Suppressor macrophage (primary cell): ENCODE results near the gene TXNRD3.
A peak's percentile ranks its signal among the peaks of the same experiment; 100 is the strongest.
"Not testable (repeated sequence)": the region's sequence is repeated elsewhere in the genome, so short reads cannot be mapped to it uniquely, and the experiment has no call there.

Experiments used
- DNase-seq, 4 experiments: peaks; one replicate each; pipeline ENCODE4 v3.0.0-alpha.2; 2020 to 2022

Gene TXNRD3

DNA sequence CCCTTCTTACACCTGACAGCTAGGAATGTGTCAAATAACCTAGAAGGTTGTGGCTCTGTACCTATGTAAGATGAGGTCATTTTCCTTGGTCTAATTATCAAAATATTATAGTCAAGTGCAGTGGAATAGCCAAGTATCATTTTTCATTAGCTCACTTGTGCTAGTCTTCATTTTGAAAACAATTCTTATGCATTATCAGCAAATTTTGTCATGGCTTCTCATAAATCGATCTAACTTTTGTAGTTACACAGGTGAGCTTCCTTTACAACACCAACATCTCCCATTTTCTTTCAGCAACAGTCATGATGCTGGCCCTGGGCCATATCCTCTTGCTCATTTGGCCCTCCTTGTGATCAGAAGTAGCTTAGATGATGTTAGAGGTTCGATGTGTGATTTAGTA is 10.3 kb downstream of the TXNRD3 start:
- DNase-seq: no peak

DNA sequence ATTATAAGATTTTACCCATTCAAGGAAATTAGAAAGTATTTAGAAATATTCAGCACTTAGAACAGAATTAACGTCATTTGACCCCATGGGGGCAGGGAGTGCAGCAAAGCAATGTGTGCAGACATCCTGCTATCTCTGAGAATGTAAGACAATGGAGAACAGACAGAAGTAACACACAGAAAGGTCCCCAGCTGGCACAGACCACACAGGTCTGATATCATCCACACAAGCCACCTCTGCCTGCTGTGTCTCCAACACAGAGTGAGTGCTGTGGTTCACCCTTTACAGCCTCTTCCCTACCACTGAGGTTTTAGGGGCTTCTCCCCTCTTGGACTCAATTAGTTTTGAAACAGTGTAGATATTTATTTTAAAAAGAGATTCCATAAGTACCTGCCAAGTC is 16.1 kb downstream of the TXNRD3 start:
- no peak for DNase-seq

DNA sequence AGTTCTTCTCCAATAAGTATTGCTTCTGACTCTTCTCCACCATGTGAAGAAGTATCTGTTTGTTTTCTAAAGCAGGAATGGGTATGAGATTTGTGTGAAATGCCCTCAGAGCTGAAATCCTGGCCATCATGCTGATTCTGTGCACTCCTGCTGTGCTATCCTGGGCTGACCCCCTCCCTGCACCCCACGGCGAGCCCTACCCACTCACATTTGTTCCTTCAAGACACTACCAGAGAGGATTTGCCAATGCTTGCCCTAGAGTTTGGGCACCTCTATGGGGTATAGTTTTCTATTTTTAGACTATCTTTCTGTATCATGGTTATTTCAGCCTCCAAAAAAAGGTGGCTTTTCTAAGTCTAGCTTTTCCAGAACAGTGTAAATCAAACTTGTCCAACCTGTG is 18.5 kb downstream of the TXNRD3 start:
- no peak for DNase-seq

DNA sequence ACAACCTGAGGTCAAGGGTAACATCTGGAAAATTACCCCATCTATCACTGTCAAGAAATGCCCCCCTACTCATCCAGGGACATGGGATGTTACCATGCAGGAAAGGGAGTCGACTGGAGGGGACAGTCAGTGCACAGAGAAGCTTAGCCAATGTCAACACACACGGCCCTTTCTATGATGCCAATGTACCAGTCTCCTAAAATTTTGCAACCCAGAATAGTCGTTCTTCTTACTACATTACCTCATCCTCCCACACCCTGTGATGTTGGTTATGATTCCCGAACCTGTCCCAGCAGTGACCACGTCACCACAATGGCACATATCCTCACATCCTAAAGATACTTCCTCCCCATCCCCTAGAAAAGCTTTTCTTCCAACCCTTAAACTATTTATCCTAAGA is 20.1 kb downstream of the TXNRD3 start:
- no peak for DNase-seq

DNA sequence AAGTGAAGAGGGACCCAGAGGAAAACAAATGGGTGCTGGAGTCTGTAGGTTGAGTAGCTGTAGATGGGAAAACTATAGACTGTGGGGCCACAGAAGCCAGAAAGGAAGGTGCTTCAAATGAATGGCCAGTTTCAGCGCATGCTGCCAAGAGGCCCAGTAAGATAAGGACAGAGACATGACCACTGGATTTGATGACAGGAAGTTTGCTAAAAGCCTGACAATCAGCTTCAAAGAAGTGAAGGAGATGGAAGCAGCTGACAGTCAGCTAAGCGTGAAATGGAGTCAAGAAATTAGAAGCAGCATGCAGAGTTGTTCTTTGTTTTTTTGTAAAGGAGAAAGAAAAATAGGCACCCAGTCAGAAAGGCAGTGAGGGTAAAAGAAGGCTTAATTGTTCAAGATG is 24.9 kb downstream of the TXNRD3 start:
- DNase-seq: no peak

DNA sequence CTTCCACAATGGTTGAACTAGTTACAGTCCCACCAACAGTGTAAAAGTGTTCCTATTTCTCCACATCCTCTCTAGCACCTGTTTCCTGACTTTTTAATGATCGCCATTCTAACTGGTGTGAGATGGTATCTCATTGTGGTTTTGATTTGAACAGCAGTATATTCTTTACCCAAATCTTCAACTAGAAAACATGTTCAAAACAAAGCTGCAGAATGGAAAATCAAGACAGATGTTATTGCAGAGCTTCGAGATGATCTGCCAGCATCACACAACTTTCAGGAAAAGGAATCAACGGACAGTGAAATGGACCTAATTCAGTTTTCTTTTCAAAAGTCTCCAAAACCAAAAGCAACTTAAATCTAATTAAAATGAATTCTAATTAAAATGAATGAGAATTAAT is 29.2 kb downstream of the TXNRD3 start:
- not testable (repeated sequence) for DNase-seq

DNA sequence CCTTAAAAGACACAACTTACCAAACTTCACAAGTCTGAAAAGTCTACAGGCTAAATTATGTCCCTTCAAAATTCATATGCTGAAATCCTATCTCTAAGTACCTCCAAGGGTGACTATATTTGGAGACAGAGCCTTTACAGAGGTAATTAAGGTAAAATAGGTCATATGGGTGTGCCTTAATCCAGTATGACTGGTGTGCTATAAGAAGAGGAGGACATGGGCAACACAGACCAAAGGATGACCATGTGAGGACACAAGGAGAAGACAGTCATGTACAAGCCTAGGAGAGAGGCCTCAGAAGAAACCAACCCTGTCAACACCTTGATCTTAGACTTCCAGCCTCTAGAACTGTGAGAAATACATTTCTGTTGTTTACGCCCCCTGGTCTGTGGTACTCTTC is 32.2 kb downstream of the TXNRD3 start:
- DNase-seq: no peak

DNA sequence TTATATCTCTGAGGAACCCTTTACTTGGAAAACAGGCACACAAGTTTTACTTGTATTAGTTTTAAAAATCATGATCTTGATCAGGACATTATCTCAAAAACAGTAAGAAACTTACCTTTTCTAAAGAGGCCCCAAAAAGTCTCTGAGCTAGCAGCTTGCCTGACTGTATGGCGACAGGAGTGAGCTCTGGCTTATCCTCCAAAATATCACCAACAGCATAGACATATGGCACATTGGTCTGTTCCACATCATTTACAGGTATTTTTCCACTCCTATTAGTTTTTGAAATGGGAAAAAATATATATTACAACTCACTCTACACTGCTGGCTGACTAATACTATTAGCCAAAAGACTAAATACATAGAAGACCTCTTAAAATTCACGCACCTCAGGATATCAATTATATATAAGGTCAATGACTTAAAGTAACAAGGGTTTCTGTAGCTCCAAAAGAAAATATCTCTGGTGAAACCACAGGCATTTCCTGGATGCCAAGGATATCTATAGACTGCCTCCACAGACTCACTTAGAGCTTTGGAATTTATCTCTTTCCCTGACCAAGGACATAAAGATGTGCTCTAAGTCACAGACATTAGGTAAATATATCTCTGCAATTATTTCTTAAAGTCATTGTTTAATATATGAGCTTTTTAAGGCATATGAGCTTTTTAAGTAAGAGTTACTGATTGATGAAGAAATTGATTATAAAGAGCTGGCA is 33.1 kb downstream of the TXNRD3 start:
- no peak for DNase-seq

DNA sequence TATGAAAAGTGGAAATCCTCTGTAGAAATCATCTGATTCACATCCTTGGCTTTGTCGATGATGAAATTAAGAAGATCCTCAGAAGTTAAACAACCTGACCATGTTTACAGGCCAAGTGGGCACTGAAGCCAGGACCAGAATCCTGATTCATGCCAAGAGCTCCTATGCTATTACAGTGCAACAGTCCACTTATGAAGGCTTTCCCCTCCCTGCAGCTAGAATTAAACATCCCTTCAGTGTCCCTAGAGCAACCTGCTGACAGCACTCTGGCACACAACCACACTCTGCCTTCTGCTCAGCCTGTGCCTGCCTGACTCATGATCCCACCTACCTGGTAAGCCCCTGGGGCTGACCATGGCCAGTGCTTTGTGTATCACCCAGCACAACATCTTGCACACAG is 33.8 kb downstream of the TXNRD3 start:
- DNase-seq: peak; percentile 15 to 44 (median 32)

DNA sequence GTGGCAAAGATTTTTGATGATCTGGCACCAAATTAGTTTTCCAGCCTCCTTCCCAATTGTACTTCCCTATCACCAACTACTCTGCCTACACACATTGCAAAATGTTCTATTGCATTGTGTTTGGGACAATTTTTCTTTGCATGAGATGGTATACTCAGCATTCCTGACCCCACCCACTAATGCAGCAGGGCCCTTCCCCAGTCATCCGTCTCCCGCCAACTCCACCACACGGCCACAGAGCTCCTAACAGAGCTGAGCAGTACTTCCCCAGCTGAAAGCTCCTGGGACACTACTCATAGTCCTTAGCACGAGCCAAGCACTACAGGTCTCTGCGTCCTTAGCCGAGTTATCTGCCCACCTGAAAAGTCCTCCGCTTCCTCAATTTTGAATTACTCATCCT is 34.2 kb downstream of the TXNRD3 start:
- DNase-seq: peak; percentile 68 to 88 (median 86)

DNA sequence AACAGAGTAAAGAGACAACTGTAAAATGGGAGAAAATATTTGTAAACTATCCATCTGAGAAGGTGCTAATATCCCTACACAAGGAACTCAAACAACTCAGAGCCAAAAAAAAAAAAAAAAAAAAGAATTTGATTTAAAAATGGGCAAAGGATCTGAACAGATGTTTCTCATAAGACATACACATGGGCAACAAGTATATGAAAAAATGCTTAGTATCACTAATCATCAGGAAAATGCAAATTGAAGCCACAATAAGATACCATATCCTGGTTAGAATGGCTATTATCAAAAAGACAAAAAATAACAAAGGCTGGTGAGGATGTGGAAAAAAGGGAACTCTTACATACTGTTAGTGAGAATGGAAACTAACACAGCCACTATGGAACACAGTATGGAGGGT is 36.2 kb downstream of the TXNRD3 start:
- DNase-seq: no peak

DNA sequence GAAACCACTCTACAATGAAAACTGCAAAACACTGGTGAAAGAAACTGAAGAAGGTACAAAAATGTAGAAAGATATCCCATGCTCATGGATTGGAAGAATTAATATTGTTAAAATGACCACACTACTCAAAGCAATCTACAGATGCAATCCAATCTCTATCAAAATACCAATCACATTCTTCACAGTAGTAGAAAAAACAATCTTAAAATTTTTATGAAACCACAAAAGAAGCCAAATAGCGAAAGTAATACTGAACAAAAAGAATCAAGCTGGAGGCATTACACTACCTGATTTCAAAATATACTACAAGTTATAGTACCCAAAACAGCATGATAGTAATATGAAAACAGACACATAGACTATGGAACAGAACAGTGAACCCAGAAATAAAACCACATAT is 36.9 kb downstream of the TXNRD3 start:
- DNase-seq: no peak

DNA sequence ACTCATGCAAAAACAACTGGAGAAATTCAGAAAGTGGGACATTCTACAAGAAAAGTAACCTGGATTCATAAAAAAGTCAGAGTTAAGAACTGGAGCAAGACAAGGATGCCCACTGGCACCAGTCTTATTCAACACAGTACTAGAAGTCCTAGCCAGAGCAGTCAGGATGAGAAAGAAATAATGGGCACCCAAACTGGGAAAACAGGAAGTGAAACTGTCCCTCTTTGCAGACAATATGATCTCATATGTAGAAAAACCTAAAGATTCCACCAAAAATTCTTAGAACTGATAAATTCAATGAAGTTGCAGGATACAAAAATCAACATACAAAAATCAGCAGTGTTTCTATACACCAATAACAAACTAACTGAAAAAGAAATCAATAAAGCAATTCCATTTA is 37.4 kb downstream of the TXNRD3 start:
- peak; percentile 50 to 79 (median 66) for DNase-seq

DNA sequence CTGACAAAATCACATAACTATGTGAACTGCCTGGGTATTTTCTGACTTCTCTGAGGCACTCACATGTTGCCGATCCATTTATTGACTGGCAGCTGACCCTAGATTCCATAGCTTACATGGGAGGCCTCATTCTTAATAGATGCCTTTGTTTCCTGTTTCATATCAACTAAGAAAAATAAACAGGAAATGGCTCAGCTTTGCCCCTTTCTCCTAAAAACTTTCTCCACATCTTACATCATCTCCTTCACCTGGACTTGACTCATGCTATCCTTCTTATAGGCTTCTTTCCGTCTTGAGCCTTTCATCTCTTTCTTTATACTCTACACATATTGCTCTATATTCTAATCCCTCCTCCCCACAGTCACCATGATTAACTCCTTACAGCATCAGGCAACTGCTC is 38.0 kb downstream of the TXNRD3 start:
- no peak for DNase-seq

DNA sequence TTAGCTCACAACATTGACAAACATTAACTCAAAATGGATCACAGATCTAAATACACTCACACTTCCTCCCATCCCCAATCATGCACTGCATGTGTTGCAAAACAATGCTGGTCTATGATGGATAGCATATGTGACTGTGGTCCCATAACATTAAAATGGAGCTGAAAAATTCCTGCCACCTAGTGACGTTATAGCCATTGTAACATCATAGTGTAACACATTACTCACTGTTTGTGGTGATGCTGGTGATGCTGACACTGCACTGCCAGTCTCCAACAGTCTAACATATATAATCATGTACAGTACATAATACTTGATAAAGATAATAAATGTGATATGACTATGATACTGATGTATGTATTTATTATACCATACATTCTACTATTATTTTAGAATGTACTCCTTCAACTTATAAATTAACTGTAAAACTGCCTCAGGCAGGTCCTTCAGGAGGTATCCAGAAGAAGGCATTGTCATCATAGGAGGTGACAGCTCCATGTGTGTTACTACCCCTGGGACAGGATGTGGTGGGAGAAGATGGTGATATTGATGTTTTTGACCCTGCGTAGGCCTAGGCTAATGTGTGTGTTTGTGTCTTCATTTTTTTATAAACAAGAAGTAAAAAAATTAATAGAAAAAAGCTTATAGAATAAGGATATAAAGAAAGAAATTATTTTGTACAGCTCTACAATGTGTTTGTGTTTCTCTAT is 41.3 kb downstream of the TXNRD3 start:
- peak in 1 of 4 experiments; percentile 28 for DNase-seq

DNA sequence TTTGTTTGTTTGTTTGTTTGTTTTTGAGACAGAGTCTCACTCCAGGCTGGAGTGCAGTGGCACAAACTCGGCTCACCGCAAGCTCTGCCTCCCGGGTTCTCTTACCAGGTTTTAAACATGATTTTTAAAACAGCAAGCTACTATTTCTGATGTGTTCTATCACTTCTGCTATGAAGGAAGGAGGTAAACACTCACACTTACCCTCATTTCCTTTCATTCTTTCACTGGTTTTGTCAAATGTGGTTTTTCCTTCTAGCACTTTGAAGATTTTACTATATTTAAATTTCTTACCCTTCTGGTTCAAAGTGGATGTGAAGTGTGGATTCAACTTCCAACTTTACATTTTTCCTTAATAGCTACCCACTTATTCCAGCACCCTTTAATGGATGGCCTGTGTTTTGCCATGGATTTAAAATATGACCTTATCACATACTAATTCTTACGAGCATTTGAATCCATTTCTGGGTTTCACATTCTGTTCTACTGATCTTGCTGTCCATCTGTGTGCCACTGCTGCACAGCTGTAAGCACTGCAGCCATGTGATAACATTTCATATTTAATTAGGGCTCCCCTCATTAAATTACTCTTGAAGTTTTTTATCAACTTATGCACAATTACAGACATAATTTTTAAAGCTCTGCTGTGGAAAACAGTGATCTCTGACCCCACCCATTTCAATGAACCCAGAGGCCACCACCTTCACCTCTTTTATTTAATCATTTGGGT is 42.3 kb downstream of the TXNRD3 start:
- DNase-seq: no peak

DNA sequence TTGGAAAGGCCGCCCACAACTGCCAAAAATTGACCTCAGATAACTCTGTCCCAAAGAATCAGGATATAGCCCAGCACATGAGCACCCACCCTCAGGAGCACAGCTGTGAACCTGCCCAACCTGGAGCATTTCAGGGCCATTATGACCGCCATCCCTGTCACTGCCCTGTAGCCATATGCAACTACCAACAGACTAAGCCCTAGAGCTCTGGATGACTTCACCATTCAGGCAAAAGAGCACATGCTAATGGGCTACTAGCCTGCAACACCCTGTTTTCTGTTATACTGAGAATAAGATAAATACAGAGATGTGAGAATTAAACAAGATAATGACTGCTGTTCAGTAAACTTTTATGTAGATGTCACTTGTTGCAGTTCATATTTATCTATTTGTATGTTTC is 45.0 kb downstream of the TXNRD3 start:
- peak in 2 of 4 experiments; percentile 23 to 26 for DNase-seq

DNA sequence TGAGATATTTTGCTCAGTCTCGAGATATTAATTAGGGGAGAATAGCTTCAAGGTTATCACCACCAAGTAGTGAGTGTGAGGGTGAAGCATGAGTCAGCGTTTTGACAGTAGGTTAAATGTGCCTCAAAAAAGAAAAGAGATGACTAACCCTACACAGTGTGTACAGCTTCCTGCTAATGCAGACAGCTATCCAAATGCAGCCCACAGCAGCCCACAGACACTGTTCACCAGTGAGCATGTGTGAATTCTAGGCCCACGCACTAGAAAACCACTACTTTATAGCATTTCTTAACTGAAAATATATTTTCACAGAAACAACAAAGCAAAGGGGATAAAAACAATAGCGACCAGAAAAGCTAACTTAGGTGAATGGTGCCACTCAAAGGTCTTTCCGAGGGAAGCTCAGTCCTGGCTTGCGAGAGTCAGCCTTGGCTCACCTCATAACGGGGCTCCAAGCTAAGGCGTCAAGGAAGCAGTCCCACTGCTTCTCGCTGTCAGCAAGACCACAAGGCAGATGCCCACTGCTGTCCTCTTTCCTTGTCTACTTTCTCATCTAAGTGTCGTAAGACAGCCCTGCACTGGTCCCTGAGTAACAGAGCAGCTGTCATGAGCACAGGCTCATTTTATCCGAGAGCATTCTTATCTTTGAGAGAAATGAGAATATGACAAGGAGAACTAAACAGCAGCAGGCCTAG is 47.6 kb downstream of the TXNRD3 start:
- peak; percentile 52 to 86 (median 80) for DNase-seq

DNA sequence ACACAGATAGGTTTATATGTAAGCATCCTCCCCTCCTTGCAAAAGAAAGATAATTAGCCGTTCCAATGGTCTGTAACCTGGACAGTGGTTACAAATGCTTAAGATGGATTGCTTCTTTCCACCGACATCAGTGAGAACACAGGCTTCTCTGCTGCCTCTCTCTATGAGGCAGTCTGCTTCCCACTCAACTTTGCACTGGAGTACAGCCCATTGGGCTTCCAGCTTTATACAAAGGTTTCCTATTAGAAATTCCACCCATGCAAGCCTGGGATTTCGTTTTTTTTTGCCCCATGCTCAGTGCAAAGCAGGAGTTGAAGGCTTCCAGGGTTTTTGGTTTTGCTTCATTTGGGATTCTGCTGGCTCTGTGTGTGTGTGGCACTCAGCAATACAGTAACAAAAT is 48.9 kb downstream of the TXNRD3 start:
- DNase-seq: no peak

DNA sequence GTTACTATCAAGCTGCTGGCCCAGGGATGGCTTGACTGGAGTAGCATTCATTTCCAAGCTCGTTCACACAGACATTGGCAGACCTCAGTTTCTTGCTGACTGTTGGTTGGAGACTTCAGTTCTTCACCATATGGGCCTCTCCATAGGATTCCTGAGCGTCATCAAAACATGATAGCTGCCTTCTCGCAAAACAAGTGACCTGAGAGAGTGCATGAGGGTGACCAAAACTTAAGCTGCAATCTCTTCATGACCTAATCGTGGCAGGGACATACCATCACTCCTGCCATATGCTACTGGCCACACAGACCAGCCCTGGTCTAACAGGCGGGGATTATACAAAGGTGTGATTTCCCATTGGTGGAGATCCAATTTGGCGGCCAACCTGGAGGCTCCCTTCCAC is 50.2 kb downstream of the TXNRD3 start:
- DNase-seq: no peak

DNA sequence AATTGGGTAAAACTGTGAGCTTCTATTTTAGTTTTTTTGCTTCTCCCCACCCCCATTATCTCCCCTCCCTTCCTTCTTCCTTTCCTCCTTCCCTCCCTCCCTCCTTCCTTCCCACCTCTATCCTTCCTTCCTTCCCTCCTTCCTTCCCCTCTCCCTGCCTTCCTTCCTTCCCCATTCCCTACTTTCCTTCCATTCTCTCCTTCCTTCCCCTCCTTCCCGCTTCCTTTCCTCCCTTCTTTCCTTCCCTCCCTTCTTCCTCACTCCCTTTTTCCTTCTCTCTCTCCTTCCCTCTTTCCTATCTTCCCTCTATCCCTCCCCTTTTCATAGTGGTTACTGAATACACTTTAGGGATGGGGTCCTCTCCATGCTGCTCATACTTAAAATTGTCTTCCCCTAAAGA is 55.8 kb downstream of the TXNRD3 start:
- DNase-seq: no peak

DNA sequence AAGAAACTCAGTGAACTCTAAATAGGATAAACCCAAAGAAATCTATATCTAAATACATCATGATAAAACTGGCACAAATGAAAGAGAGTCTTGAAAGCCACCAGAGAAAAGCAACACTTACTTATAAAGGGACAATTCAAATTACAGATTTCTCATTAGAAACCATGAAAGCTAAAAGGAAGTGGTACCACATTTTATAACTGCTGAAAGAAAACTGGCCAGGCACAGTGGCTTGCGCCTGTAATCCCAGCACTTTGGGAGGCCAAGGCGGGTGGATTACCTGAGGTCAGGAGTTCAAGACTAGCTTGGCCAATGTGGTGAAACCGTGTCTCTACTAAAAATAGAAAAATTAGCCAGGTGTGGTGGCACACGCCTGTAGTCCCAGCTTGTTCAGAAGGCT is 59.4 kb downstream of the TXNRD3 start:
- DNase-seq: not testable (repeated sequence)

DNA sequence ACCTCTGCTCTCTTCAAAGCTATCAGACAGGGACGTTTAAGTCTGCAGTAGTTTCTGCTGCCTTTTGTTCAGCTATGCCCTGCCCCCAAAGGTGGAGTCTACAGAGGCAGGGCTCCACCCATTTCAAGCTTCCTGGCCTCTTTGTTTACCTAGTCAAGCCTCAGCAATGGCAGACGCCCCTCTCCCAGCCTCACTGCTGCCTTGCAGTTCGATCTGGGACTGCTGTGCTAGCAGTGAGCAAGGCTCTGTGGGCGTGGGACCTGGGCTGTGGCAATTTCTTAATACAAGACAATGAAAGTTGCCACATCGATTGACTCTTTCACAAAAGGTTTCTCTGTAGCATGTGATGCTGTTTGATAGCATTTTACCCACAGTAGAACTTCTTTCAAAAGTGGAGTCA is 63.4 kb downstream of the TXNRD3 start:
- peak; percentile 74 to 87 (median 80) for DNase-seq
